ENCODE data around the gene LIN7C. TPM values are rescaled to one million over a fixed set of nuclear protein-coding genes. Genes with fewer than 3 reads are reported as not detected.

LIN7C gene
- total RNA-seq, 5 donors from 2014 or later (not counting 1 experiment from before 2014, with no cell fraction given): 19.8 to 27.3 (median 24.9) TPM

- no peak for DNase-seq
- Mint-ChIP-seq H3K4me1 (no peaks in the 10 kb centered on the region), H3K4me3 (no peak overlapping the region), H3K9me3 (no peaks in the 10 kb centered on the region), H3K27ac (no peak overlapping the region), H3K36me3 (no peaks in the 10 kb centered on the region), H3K27me3 (peaks cover 5 to 20% of the 10 kb centered on the region in 2 donors)
- no peaks in the 10 kb centered on the region for H3K36me3 ChIP-seq (ENCODE audit: control insufficient read depth in 2 of 2, extremely low read depth in 1 of 2, insufficient read depth in 1 of 2, low read length in 1 of 2)
- no peak overlapping the region for H3K27ac ChIP-seq (ENCODE audit: low read length)
- H3K4me1 ChIP-seq (ENCODE audit: control insufficient read depth in 1 of 2, extremely low read depth in 1 of 2, insufficient read depth in 2 of 2, low read length in 2 of 2): no peaks in the 10 kb centered on the region
- POLR2A ChIA-PET: no interaction called here
- H3K4me3 ChIP-seq (ENCODE audit: control insufficient read depth in 1 of 2, extremely low read depth in 1 of 2, low read length in 1 of 2): no peak overlapping the region
- no peaks in the 10 kb centered on the region for H3K9me3 ChIP-seq
- CTCF ChIA-PET: no interaction called here
- no peak for ATAC-seq (replicated peaks in 1 of 4)
- 94% methylated on average over 3 of the region's 6 CpGs for WGBS (ENCODE audit: insufficient coverage)
- peaks cover 0 to 4% of the 10 kb centered on the region in 2 experiments for H3K27me3 ChIP-seq (replicated peaks in 1 of 2; ENCODE audit: control insufficient read depth in 2 of 2, extremely low read depth in 1 of 2, insufficient read depth in 2 of 2, low read length in 1 of 2)
These were observed 47.4 kb downstream of the LIN7C start for GRCh38 chr11:27459191-27459590.

DNA sequence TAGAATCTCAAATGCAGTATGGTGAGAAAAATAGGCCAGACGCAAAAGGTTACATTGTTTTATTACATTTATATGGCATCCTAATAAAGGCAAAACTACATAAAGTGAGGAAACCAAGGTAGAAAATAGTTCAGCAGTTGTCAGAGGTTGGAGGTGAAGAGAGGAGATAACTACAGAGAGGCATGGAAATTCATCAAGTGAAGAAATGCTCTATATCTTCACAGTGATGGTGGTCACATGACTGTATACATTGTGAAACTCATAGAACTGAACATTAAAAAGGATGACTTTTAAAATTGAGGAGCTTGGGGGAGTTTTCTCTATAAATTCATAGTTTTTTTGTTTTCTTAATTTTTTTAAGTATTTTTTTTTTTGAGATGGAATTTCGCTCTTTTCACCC lies 48.4 kb downstream of the LIN7C start:
- ChIA-PET CTCF (interaction anchor here in 1 of 2 donors (0.6 kb wide), 1 partner anchor 9 kb away, joined by 3 read pairs; no protein-coding TSS in a partner anchor), POLR2A (no interaction called here)
- H3K4me3 ChIP-seq (ENCODE audit: control insufficient read depth in 1 of 2, extremely low read depth in 1 of 2, low read length in 1 of 2): no peak overlapping the region
- H3K27ac ChIP-seq (ENCODE audit: low read length): no peak overlapping the region
- peaks cover 0 to 4% of the 10 kb centered on the region in 2 experiments for H3K27me3 ChIP-seq (replicated peaks in 1 of 2; ENCODE audit: control insufficient read depth in 2 of 2, extremely low read depth in 1 of 2, insufficient read depth in 2 of 2, low read length in 1 of 2)
- Mint-ChIP-seq H3K27ac (no peak overlapping the region), H3K36me3 (no peaks in the 10 kb centered on the region), H3K4me3 (no peak overlapping the region), H3K4me1 (no peaks in the 10 kb centered on the region), H3K27me3 (peaks cover 7 to 16% of the 10 kb centered on the region in 2 donors), H3K9me3 (no peaks in the 10 kb centered on the region)
- ATAC-seq (replicated peaks in 1 of 4): no peak
- no peaks in the 10 kb centered on the region for H3K4me1 ChIP-seq (ENCODE audit: control insufficient read depth in 1 of 2, extremely low read depth in 1 of 2, insufficient read depth in 2 of 2, low read length in 2 of 2)
- H3K36me3 ChIP-seq (ENCODE audit: control insufficient read depth in 2 of 2, extremely low read depth in 1 of 2, insufficient read depth in 1 of 2, low read length in 1 of 2): no peaks in the 10 kb centered on the region
- no CpG with 5 or more reads among the region's 2 CpGs for WGBS (ENCODE audit: insufficient coverage)
- DNase-seq: no peak
- no peaks in the 10 kb centered on the region for H3K9me3 ChIP-seq

- peaks cover 0 to 2% of the 10 kb centered on the region in 2 experiments for H3K27me3 ChIP-seq (replicated peaks in 1 of 2; ENCODE audit: control insufficient read depth in 2 of 2, extremely low read depth in 1 of 2, insufficient read depth in 2 of 2, low read length in 1 of 2)
- ChIA-PET POLR2A (no interaction called here), CTCF (no interaction called here)
- H3K4me3 ChIP-seq (ENCODE audit: control insufficient read depth in 1 of 2, extremely low read depth in 1 of 2, low read length in 1 of 2): no peak overlapping the region
- no peak overlapping the region for H3K27ac ChIP-seq (ENCODE audit: low read length)
- H3K4me1 ChIP-seq (ENCODE audit: control insufficient read depth in 1 of 2, extremely low read depth in 1 of 2, insufficient read depth in 2 of 2, low read length in 2 of 2): no peaks in the 10 kb centered on the region
- DNase-seq (no peak), ATAC-seq (replicated peaks in 1 of 4) (no peak)
- H3K36me3 ChIP-seq (ENCODE audit: control insufficient read depth in 2 of 2, extremely low read depth in 1 of 2, insufficient read depth in 1 of 2, low read length in 1 of 2): no peaks in the 10 kb centered on the region
- no peaks in the 10 kb centered on the region for H3K4me1 Mint-ChIP-seq
- no peaks in the 10 kb centered on the region for H3K9me3 ChIP-seq
- peaks cover 4 to 14% of the 10 kb centered on the region in 2 donors for H3K27me3 Mint-ChIP-seq
- no peak overlapping the region for H3K27ac Mint-ChIP-seq
- H3K4me3 Mint-ChIP-seq: no peak overlapping the region
- H3K9me3 Mint-ChIP-seq: no peaks in the 10 kb centered on the region
- no peaks in the 10 kb centered on the region for H3K36me3 Mint-ChIP-seq
These were observed 49.7 kb downstream of the LIN7C start for GRCh38 chr11:27456795-27457329.

DNA sequence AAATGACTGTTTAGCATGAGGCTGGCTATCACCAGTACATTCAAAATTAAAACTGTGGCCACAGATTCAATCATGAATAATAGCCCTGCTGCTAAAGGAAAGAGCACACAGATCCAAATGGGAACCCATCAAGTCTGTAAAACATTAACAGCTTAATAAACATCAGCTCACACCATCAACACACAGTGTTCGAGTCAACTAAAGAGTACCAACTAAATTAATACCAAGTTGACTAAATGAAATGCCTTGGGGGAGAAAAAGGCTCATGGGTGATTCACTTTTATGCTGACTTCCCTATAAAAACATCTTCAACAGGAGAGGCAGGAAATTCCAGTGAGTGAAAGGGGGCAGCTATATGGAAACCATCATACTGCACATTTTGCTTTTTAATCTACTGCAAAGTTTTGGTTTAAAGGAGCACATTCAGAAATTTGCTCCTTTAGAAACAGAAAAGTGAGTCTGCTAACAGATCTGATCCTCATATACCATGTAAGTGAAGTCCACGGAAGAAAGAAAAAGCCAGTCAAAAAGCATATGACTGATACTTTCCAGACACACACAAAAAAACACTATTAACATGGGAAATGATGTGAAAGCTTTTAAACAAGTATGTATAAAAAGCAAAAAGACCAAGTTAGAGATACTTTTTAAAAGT lies 50.3 kb downstream of the LIN7C start:
- H3K36me3 ChIP-seq (ENCODE audit: control insufficient read depth in 2 of 2, extremely low read depth in 1 of 2, insufficient read depth in 1 of 2, low read length in 1 of 2): no peaks in the 10 kb centered on the region
- no peak overlapping the region for H3K4me3 Mint-ChIP-seq
- ATAC-seq (replicated peaks in 1 of 4) (no peak), DNase-seq (no peak)
- H3K9me3 ChIP-seq: no peaks in the 10 kb centered on the region
- H3K4me3 ChIP-seq (ENCODE audit: control insufficient read depth in 1 of 2, extremely low read depth in 1 of 2, low read length in 1 of 2): no peak overlapping the region
- H3K36me3 Mint-ChIP-seq: no peaks in the 10 kb centered on the region
- no peaks in the 10 kb centered on the region for H3K9me3 Mint-ChIP-seq
- no CpG with 5 or more reads among the region's 2 CpGs for WGBS (ENCODE audit: insufficient coverage)
- no peaks in the 10 kb centered on the region for H3K4me1 ChIP-seq (ENCODE audit: control insufficient read depth in 1 of 2, extremely low read depth in 1 of 2, insufficient read depth in 2 of 2, low read length in 2 of 2)
- H3K27ac Mint-ChIP-seq: no peak overlapping the region
- POLR2A ChIA-PET: interaction anchor here in 1 of 2 donors (0.6 kb wide), 1 partner anchor 241 kb away, joined by 4 read pairs; no protein-coding TSS in a partner anchor
- CTCF ChIA-PET: no interaction called here
- peaks cover 4 to 14% of the 10 kb centered on the region in 2 donors for H3K27me3 Mint-ChIP-seq
- H3K27me3 ChIP-seq (replicated peaks in 1 of 2; ENCODE audit: control insufficient read depth in 2 of 2, extremely low read depth in 1 of 2, insufficient read depth in 2 of 2, low read length in 1 of 2): no peaks in the 10 kb centered on the region
- H3K4me1 Mint-ChIP-seq: no peaks in the 10 kb centered on the region
- H3K27ac ChIP-seq (ENCODE audit: low read length): no peak overlapping the region

- POLR2A ChIA-PET: interaction anchor here in 1 of 2 donors (0.6 kb wide), 1 partner anchor 240 kb away, joined by 4 read pairs; no protein-coding TSS in a partner anchor
- peaks cover 4 to 14% of the 10 kb centered on the region in 2 donors for H3K27me3 Mint-ChIP-seq
- Histone ChIP-seq H3K9me3 (no peaks in the 10 kb centered on the region), H3K27ac (ENCODE audit: low read length) (no peak overlapping the region), H3K4me1 (ENCODE audit: control insufficient read depth in 1 of 2, extremely low read depth in 1 of 2, insufficient read depth in 2 of 2, low read length in 2 of 2) (no peaks in the 10 kb centered on the region), H3K4me3 (ENCODE audit: control insufficient read depth in 1 of 2, extremely low read depth in 1 of 2, low read length in 1 of 2) (no peak overlapping the region), H3K27me3 (replicated peaks in 1 of 2; ENCODE audit: control insufficient read depth in 2 of 2, extremely low read depth in 1 of 2, insufficient read depth in 2 of 2, low read length in 1 of 2) (no peaks in the 10 kb centered on the region), H3K36me3 (ENCODE audit: control insufficient read depth in 2 of 2, extremely low read depth in 1 of 2, insufficient read depth in 1 of 2, low read length in 1 of 2) (no peaks in the 10 kb centered on the region)
- no peak overlapping the region for H3K4me3 Mint-ChIP-seq
- CTCF ChIA-PET: interaction anchor here in 1 of 2 donors (0.7 kb wide), 1 partner anchor 32 kb away, joined by 3 read pairs; no protein-coding TSS in a partner anchor
- WGBS (ENCODE audit: insufficient coverage): no CpG with 5 or more reads among the region's 4 CpGs
- ATAC-seq (replicated peaks in 1 of 4) (no peak), DNase-seq (no peak)
- no peak overlapping the region for H3K27ac Mint-ChIP-seq
- no peaks in the 10 kb centered on the region for H3K36me3 Mint-ChIP-seq
- no peaks in the 10 kb centered on the region for H3K9me3 Mint-ChIP-seq
- no peaks in the 10 kb centered on the region for H3K4me1 Mint-ChIP-seq
These were observed 50.9 kb downstream of the LIN7C start for GRCh38 chr11:27455667-27456066.

- H3K27ac Mint-ChIP-seq: no peak overlapping the region
- Histone ChIP-seq H3K27me3 (replicated peaks in 1 of 2; ENCODE audit: control insufficient read depth in 2 of 2, extremely low read depth in 1 of 2, insufficient read depth in 2 of 2, low read length in 1 of 2) (no peaks in the 10 kb centered on the region), H3K36me3 (ENCODE audit: control insufficient read depth in 2 of 2, extremely low read depth in 1 of 2, insufficient read depth in 1 of 2, low read length in 1 of 2) (no peaks in the 10 kb centered on the region), H3K4me3 (ENCODE audit: control insufficient read depth in 1 of 2, extremely low read depth in 1 of 2, low read length in 1 of 2) (no peak overlapping the region), H3K27ac (ENCODE audit: low read length) (no peak overlapping the region), H3K4me1 (ENCODE audit: control insufficient read depth in 1 of 2, extremely low read depth in 1 of 2, insufficient read depth in 2 of 2, low read length in 2 of 2) (no peaks in the 10 kb centered on the region), H3K9me3 (no peaks in the 10 kb centered on the region)
- ATAC-seq (replicated peaks in 1 of 4) (no peak), DNase-seq (no peak)
- ChIA-PET POLR2A (no interaction called here), CTCF (no interaction called here)
- no peak overlapping the region for H3K4me3 Mint-ChIP-seq
- H3K4me1 Mint-ChIP-seq: no peaks in the 10 kb centered on the region
- H3K36me3 Mint-ChIP-seq: no peaks in the 10 kb centered on the region
- peaks cover 3 to 8% of the 10 kb centered on the region in 2 donors for H3K27me3 Mint-ChIP-seq
- H3K9me3 Mint-ChIP-seq: no peaks in the 10 kb centered on the region
- 75% methylated on average over 1 of the region's 1 CpG for WGBS (ENCODE audit: insufficient coverage)
These were observed 52.9 kb downstream of the LIN7C start for GRCh38 chr11:27453701-27454100.

Data from T-cell (primary cell).